ENCODE results near the gene VPS13D. TPM values are rescaled to one million over a fixed set of nuclear protein-coding genes. Genes with fewer than 3 reads are reported as not detected.

The VPS13D gene
- total RNA-seq, 2 donors from 2014 or later: 76.1 to 99.9 TPM

DNA sequence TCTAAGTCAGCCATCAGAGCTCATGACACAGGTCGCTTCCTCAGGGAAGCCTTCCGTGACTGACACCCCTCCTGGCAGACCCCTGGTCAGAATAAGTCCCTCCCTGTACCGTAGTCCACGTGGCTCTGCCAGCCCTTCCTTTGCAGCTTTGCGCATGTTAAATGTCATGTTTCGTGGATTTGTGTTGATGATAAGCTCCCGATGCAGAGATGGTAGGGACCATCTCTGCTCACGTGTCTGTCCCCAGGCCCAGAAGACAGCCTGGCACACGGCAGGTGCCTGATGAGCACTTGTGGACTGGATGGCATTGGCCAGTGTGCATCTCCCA, 312.3 kb downstream of the VPS13D start:
- DNase-seq (no peak), ATAC-seq (no peak)
- intact Hi-C loops (cut with DNase I, micrococcal nuclease): loop anchor here in 1 of 2 donors (10.0 kb wide), 1 partner anchor 53 kb away; no protein-coding TSS in a partner anchor

DNA sequence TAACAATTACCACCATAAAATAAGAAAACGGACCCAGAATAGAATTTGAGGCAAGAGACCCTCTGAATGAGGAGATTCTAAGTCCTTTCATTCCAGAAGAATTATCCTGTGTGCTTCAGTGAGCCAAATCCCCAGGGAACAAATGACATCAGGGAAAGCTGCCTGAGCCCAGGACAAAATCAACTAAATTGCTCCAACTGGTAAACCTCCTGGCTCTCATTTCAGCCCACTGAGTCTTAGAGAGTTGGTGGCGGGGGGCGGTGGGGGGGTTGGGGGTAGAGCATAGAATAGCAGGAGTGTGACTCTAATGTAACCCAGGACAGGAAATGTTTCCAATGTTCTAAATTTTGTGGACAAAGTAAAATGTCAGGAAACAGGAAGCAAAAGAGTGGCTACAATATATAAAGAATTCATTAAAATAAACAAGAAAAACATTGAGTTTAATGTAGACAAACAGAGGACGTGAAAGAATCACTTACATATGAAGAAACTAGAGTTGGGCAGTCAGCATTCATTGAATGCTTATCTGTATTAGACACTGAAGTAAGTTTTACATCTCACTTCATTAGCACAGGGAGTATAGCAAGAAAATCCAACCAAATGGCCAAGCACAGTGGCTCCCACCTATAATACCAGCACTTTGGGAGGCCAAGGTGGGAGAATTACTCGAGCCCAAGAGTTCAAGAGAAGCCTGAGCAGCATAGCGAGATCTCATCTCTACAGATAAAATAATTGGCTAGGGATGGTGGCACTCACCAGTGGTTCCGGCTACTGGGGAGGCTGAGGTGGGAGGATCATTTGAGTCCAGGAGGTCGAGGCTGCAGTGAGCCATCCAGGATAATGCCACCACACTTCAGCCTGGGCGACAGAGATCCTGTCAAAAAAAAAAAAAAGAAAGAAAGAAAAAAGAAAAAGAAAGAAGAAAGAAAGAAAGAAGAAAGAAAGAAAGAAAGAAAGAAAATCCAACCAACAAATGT, 313.1 kb downstream of the VPS13D start:
- ATAC-seq (no peak), DNase-seq (no peak)
- intact Hi-C loops (cut with DNase I, micrococcal nuclease): loop anchor here in 1 of 2 donors (10.0 kb wide), 1 partner anchor 52 kb away; no protein-coding TSS in a partner anchor

DNA sequence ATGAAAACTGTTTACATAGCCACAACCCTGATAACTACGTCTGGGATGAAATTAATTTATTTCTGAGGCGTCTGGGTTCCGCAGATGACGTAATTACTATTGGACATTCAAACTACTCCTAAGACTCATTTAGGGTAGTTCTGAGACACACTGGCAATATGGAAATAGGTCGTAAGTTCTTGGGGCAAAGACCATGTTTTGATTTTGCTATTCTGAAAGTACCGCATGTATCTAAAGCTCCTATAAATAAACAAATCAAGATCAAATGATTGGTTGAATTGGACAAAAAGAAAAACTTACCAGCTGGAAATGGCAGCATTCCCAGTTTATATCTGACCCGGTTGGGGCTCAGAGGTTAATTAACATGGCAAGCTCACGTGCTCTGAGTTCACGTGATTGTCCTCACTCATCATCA, 313.9 kb downstream of the VPS13D start:
- ATAC-seq: peak; percentile 17
- intact Hi-C loops (cut with DNase I, micrococcal nuclease): loop anchor here in 1 of 2 donors (10.0 kb wide), 1 partner anchor 51 kb away; no protein-coding TSS in a partner anchor
- DNase-seq: no peak

DNA sequence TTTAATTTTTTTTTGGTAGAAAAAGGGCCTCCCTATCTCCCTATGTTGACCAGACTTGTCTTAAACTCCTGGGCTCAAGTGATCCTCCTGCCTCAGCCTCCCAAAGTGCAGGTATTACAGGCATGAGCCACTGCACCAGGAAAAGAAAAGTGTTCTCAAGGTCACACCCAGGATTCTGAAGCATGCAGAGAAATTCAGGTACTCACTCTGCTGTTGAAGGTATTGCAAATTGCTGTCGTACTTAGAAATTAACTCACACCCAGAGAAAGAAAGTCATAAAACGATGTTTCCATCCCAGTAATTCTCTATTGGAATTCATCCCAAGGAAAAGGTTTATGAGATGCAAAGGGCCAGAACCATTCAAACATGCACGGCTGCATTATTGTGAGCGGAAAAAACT, 314.5 kb downstream of the VPS13D start:
- DNase-seq (no peak), ATAC-seq (peak; percentile 85)
- intact Hi-C loops (cut with DNase I, micrococcal nuclease): loop anchor here in 1 of 2 donors (10.0 kb wide), 1 partner anchor 50 kb away; no protein-coding TSS in a partner anchor

DNA sequence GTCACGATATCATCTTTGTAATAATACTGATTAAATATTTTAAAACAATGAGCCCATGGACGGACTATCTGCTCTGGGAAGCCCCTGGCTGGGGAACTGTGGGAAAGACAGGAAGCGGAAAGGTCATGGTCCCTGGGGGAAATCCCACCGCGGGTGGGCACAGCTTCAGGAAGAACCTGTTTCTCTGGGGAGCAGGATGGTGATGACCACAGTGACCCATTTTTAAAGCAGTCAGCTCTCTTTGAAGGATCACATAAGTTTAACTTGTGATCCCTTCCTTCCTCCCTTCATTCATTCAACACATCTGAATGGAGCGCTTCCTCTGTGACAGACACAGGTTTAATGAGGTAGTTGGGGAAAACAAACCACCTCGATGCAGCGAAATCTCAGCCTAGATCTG, 315.2 kb downstream of the VPS13D start:
- ATAC-seq (no peak), DNase-seq (no peak)
- intact Hi-C loops (cut with DNase I, micrococcal nuclease): loop anchor here in 1 of 2 donors (10.0 kb wide), 1 partner anchor 50 kb away; no protein-coding TSS in a partner anchor

DNA sequence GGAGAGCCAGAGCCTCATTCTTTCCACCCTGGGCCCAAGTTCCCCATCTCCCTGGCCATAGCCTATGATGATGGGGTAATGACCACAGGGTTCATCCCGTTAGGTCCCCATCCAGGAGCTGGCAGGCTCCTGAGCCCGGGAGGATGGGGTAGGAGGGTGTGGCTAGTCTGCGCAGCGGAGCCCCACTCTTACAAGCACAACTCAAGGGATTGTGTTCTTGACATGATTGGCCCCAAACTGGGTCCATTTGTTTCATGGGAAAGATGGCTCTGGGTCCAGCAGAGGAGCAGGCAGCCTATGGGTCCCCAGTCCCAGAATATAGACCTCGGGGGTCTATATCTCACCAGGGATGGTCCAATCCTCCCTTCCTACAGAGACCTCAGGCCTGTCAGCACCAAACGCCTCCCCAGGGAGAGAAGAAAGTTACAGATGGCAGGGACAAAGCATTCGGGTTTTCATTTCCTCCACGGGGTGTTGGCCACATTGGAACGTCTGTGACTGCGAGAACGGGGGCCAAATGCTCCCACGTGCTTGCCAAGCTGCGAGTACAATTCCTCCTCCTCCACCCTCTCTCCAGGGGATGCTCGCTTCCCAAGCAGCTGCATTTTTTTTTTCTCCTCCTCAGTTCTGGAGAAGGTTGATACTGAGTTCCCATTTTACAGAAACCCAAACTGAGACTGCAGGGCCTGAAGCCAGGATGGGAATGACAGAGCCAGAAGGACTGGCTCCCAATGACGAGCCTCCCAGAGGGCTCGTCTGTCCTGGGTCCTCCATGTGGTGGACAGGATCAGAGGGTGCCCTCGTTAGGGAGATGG, 317.1 kb downstream of the VPS13D start:
- DNase-seq: no peak

DNA sequence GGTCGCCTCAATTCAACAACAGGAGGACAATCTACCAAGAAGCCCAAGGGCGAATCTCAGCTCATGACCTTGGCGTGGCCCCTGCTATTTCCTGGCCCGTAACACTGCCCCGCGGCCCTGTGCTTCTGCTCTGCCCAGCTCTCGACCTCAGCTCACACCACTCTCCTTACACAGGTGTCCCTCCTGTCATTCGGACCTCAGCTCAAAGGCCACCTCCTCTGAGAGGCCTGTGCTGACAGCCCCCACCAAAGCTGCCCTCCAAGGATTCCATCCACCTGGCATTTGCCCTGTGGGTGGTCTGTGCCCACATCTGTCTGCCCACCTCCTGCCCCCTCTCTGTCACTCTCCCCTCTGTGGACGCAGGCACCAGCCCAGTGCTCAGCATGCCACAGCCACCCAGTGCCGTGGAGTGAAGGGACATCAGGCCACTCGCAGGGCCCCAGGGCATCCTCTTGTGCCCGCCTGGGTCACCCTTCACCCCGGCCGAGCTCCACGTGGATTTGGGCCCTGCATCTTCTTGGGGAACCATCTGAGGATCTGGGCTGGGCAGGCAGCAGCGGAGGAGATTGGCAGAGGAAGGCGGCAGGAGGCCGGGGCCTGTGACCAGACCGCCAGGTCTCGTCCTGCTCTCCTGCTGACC, 317.9 kb downstream of the VPS13D start:
- ATAC-seq (no peak), DNase-seq (no peak)
- intact Hi-C loops (cut with DNase I, micrococcal nuclease): loop anchor here in 1 of 2 donors (10.0 kb wide), 1 partner anchor 47 kb away; no protein-coding TSS in a partner anchor

More for the DNA sequence above, 317.1 kb downstream of the VPS13D start:
- no peak for ATAC-seq
- intact Hi-C loops (cut with DNase I, micrococcal nuclease): loop anchor here in 1 of 2 donors (10.0 kb wide), 1 partner anchor 48 kb away; no protein-coding TSS in a partner anchor

DNA sequence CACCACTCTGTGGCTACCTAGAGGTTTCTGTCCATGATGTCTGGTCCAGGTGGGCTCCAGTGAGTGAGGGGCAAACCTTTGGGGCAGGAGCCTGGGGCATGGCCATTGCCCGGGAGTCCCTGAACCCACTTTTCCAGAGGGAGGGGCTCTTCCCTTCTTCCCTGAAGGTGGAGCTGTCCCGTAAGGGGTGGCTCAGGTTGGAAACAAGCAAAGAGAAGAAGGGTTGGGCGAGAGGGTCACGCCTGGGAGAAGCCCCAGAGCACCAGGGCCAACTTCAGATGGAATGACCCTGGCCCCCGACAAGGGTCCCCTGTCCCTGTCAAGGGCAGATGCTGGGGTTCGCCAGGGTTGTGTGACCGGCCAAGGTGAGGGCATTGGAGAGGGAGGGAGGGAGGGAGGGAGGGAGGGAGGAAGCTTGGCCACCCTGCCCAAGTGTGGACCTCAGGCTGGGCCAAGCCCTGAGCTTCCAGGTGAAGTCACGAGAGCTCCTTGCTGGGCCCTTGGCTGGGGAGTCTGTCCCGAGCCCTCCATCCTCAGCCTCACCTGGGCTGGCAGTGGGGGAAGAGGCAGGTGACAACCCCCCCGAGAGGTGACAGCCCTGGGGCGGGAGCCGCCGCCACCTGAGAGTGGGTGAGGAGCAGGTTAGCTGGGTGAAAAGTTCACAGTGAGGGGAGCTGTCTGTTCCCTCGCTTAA, 318.6 kb downstream of the VPS13D start:
- no peak for DNase-seq
- no peak for ATAC-seq
- intact Hi-C loops (cut with DNase I, micrococcal nuclease): loop anchor here in 1 of 2 donors (10.0 kb wide), 1 partner anchor 46 kb away; no protein-coding TSS in a partner anchor

DNA sequence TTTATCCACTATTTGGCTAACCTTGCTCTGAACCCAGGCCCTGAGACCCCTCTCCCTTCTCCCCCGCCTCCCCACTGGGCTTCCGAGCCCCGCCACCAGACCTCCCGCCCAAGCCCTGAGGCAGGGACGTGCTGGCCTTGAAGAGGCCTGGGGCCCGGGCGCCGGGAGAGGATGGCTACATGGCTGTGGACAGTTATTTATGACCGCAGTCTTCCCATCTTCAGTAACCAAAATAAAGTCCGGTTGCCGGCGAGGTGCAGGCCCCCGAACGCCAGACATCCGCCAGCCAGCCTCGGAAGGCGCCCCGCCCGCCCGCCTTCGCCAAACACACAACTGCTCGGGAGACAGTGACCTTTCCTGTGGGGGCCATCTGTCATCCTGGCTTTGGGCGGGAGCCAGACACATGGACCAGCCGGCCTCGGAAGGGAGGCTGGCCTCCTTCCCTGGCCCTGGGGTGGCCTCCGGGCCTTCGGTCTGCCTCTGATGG, 319.2 kb downstream of the VPS13D start:
- intact Hi-C loops (cut with DNase I, micrococcal nuclease): loop anchor here in 1 of 2 donors (10.0 kb wide), 1 partner anchor 46 kb away; no protein-coding TSS in a partner anchor
- peak; percentile 24 for ATAC-seq

DNA sequence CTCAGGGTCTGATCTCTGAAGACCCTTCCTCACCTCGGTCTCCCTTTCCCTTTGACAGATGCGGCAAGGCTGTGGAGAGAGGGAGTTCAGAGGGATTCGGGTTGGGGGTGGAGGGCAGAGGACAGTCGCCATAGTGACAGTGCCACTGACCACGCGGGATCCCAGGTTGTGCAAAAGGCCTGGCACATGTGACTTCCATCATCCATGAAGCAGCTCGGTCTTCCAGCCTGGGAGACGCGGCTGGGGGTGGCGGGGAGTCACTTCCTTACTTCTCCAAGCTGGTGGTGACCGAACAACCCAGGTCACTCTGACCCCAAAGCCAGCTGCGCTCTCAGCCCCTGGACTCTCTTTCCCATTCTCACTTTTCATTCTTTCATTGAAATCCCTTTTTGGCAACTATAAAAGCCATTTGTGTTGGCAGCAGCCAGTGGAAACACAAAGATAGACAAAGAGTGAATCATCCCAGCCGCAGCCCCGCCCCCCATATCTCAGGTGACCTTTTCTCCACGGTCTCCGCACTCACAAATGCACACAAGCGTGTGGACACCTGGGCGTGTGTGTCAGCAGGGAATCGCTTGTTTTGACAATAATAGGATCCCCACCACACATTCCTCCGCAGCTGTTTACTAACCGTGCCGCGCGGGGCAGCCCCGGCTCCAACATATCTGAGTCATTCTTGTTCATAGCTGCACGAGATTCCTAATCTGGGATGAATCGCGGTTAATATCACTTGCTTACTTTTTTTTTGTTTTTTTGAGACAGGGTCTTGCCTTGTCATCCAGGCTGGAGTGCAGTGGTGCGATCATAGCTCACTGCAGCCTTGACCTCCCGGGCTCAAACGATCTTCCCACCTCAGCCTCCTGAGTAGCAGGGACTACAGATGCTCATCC, 319.9 kb downstream of the VPS13D start:
- ATAC-seq: peak; percentile 84
- intact Hi-C loops (cut with DNase I, micrococcal nuclease): loop anchor here in 1 of 2 donors (10.0 kb wide), 1 partner anchor 45 kb away; no protein-coding TSS in a partner anchor
- DNase-seq: peak; percentile 71 to 72

More for the DNA sequence above, 319.2 kb downstream of the VPS13D start:
- peak; percentile 47 for DNase-seq

DNA sequence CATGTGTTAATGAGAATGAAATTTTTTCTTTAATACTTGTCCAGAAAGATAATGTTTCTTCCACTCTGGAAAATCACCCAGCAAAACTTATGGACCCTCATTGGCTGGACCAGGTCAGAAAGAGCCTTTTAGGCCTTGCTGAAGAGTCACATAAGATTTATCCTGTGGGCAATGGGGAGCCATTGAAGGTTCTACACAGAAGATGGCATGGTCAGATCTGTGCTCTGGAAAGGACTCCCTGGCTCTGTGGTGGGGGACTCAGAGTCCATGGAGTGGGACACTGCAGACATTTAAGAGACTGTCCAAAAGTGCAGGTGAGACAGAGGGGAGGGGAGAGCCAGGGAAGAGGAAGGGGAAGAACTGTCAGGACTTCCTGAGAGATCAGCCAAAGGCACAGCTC, 321.8 kb downstream of the VPS13D start:
- intact Hi-C loops (cut with DNase I, micrococcal nuclease): no loop called here
- no peak for DNase-seq
- no peak for ATAC-seq

DNA sequence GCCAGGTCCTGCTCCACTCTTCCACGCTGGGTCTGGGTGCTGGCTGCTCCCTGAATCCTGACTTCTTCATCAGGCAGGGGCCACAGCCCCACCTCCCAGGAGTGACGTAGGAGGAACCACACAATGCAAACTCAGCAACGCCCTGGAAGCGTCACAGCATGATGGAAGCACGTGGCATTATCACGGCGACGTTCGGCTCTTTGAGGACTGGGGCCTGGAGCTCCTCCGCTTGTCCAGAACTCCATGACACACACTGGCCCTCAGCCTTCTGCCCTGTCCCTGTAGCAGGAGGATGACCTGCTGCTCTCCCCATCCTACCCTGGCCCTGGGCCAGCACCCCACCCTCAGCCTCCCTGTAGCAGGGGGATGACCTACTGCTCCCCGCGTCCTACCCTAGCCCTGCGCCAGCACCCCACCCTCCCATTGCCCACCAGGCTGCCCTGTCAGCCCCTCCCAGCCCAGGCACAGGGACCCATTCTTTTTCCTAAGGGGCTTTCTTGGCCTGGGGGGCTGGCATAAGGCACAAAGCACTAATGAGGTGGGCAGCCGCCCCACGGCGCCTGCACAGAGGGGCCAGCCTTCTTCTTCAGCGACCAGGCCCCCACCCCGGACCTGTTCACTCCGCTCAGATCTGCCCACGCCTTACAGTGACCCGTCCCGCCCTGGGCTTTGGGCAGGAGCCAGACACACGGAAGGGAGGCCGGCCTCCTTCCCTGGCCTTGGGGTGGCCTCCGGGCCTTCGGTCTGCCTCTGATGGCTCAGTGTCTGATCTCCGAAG, 322.5 kb downstream of the VPS13D start:
- intact Hi-C loops (cut with DNase I, micrococcal nuclease): no loop called here
- ATAC-seq: no peak
- DNase-seq: no peak

DNA sequence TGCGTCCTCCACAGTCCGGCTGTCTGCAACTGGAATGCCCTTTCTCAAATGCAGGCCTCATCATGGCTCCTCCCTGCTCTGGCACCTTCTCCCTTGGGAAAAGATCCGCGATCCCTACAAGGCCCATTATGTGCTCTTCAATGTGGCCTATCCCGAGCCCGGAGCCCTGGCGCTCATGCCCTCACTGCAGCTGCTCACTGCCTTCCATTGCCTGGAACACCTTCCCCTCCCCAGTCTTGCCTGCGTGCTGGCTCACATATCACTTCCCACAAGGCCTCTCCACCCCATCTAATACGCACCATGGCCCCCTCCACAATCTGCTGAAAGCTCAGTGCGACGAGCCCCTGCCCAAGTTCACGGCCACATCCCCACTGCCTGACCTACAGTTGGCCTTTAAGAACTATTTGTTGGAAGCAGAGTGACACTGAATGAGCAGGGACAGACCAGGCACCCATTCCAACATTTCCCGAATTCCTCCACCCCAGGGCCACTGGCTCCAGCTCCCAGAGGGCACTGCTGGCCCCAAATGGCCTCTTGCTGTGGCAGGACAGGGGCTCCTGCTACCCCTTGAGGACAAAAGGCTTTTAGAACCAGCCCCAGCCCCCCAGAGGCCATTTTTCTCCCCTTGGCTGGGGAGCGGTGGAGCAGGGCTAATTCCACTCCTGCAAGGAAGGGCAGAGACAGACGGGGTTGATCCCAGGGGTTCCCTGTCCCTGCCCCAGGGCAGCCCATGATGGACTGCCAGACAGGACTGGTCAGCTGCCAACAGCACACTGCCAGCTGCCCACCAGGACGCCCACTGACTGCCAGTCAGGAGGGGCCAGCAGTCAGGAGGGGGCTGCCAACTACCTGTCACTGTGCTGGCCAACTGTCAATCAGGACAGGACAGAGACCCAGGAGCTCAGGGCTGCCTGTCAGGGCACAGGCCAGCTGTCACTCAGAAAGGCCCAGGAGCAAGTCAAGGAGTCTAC, 323.4 kb downstream of the VPS13D start:
- no peak for DNase-seq
- intact Hi-C loops (cut with DNase I, micrococcal nuclease): no loop called here
- no peak for ATAC-seq

DNA sequence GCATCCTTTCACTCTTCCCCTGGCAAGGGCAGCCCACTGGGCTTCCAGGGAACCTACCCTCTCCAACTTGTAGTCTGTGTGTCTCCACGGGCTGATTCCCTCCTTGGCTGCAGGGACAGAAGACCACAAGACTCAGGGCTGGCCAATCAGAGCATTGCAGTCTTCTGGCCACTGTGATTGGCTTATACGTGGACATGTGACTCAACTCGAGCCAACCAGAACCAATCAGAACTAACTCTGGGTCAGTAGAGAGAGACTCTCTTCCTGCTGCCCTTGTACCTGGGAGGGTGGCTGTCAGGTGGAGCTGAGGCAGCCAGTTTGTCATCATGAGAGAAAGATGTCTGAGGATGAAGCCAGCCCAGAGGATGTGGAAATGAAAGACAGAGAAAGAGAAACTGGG, 324.1 kb downstream of the VPS13D start:
- no peak for ATAC-seq
- intact Hi-C loops (cut with DNase I, micrococcal nuclease): no loop called here
- DNase-seq: no peak
